Esophagus muscularis mucosa (tissue), 4 donors: ENCODE measurements around the gene SLC39A13. TPM values are rescaled to one million over a fixed set of nuclear protein-coding genes. Genes with fewer than 3 reads are reported as not detected.

Experiments used
- DNase-seq: peaks from one replicate; pipeline ENCODE4 v3.0.0-alpha.2; 2017; ENCODE audit errors: extremely low spot score
- H3K27ac ChIP-seq, 4 donors: fragments of 200-600 bp; sonication (generic); replicated peaks in 1 of 4; 1 replicate in 3 of 4; 2 replicates in 1 of 4; pipeline ENCODE4 v1.5.1; 2016 to 2019; ENCODE audit warnings: mild to moderate bottlenecking in 1 of 4
- H3K27me3 ChIP-seq, 4 donors: fragments of 200-600 bp; sonication (generic); one replicate each; pipeline versions ENCODE4 v1.5.1 to v1.6.0; 2016 to 2019
- H3K36me3 ChIP-seq, 4 donors: fragments of 200-600 bp; sonication (generic); one replicate each; pipeline ENCODE4 v1.5.1; 2016 to 2019
- H3K4me1 ChIP-seq, 4 donors: fragments of 200-600 bp; sonication (generic); one replicate each; pipeline ENCODE4 v1.5.1; 2016 to 2019
- H3K4me3 ChIP-seq, 4 donors: fragments of 200-600 bp; sonication (generic); 1 replicate in 2 of 4; 2 replicates in 2 of 4; pipeline ENCODE4 v1.5.1; 2016 to 2019; ENCODE audit warnings: mild to moderate bottlenecking in 4 of 4, moderate library complexity in 1 of 4
- H3K9me3 ChIP-seq, 4 donors: fragments of 200-600 bp; sonication (generic); 1 replicate in 3 of 4; 2 replicates in 1 of 4; pipeline ENCODE4 v1.5.1; 2016 to 2019
- EP300 ChIP-seq: sonication (generic); formaldehyde crosslinking; IDR thresholded peaks from one replicate; pipeline ENCODE4 v1.6.1; 2017; ENCODE audit warnings: antibody characterized with exemption
- POLR2A ChIP-seq: fragments of 450-650 bp; IDR thresholded peaks from one replicate; pipeline ENCODE4 v1.6.1; 2017; ENCODE audit warnings: antibody characterized with exemption, moderate library complexity, mild to moderate bottlenecking, low read depth
- POLR2AphosphoS5 ChIP-seq, 2 donors: sonication (generic); formaldehyde crosslinking; IDR thresholded peaks; one replicate each; pipeline ENCODE4 v1.6.1; 2017; ENCODE audit warnings: antibody characterized with exemption in 2 of 2
- WGBS: methylation state at CpG from one replicate; pipeline ENCODE4 v1.1.5; 2018; 5-methylcytosine and 5-hydroxymethylcytosine counted together
- intact Hi-C: fragments of 100-400 bp; cut with DNase I; formaldehyde crosslinking; loops from one replicate; pipeline ENCODE4 v1.15.1; 2023
- total RNA-seq, 4 donors: library from RNA; depleted of rRNA; stranded (reverse); fragments of >200 nt; gene quantifications; one replicate each; pipeline versions ENCODE4 v1.1.0 to v1.2.1, GENCODE V29; 2016
- TF ChIP-seq, protein P1 (sequence below), 3 experiments: fragments of 200-600 bp in 2 of 3; fragments of 450-650 bp in 1 of 3; sonication (generic) in 2 of 3; IDR thresholded peaks; one replicate each; pipeline ENCODE4 v1.5.1; 2017 to 2019; ENCODE audit warnings: antibody characterized with exemption in 3 of 3, mild to moderate bottlenecking in 2 of 3, moderate library complexity in 1 of 3

SLC39A13 gene
- total RNA-seq, 4 donors from 2014 or later = 91.9 to 251 (median 129) TPM

DNA sequence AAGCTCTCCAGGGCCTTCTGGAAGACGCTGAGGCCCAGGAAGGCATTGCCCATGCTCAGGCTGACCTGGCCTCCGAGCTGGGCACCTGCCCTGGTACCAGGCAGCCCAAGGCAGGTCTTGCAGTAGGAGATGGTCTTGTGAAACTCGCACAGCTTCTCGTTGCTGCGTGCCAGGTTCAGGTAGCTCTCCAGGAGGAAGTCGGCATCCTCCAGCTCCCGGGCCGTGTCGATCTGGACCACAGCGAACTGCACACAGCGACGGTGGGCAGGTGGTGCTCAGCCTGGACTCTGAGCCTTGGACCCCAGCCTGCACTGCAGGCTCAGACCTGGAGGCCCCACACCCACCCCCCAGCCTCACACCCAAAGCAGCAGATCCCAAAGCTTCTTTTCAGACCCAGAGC lies 39.5 kb downstream of the SLC39A13 start:
- Histone ChIP-seq H3K4me3 (no peak overlapping the region), H3K27me3 (no peaks in the 10 kb centered on the region), H3K36me3 (no peaks in the 10 kb centered on the region), H3K4me1 (peaks cover 0 to 3% (median 0%) of the 10 kb centered on the region in 4 donors), H3K27ac (no peak overlapping the region), H3K9me3 (no peaks in the 10 kb centered on the region)
- intact Hi-C loops = no loop called here
- WGBS = 70% methylated on average over 5 of the region's 12 CpGs
- no peak for TF ChIP-seq EP300
- no peak for TF ChIP-seq POLR2AphosphoS5 (IDR thresholded peaks at IDR 0.05)
- TF ChIP-seq POLR2A = no peak
- TF ChIP-seq, protein P1, sequence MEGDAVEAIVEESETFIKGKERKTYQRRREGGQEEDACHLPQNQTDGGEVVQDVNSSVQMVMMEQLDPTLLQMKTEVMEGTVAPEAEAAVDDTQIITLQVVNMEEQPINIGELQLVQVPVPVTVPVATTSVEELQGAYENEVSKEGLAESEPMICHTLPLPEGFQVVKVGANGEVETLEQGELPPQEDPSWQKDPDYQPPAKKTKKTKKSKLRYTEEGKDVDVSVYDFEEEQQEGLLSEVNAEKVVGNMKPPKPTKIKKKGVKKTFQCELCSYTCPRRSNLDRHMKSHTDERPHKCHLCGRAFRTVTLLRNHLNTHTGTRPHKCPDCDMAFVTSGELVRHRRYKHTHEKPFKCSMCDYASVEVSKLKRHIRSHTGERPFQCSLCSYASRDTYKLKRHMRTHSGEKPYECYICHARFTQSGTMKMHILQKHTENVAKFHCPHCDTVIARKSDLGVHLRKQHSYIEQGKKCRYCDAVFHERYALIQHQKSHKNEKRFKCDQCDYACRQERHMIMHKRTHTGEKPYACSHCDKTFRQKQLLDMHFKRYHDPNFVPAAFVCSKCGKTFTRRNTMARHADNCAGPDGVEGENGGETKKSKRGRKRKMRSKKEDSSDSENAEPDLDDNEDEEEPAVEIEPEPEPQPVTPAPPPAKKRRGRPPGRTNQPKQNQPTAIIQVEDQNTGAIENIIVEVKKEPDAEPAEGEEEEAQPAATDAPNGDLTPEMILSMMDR (IDR thresholded peaks at IDR 0.05) = no peak
- DNase-seq = no peak

DNA sequence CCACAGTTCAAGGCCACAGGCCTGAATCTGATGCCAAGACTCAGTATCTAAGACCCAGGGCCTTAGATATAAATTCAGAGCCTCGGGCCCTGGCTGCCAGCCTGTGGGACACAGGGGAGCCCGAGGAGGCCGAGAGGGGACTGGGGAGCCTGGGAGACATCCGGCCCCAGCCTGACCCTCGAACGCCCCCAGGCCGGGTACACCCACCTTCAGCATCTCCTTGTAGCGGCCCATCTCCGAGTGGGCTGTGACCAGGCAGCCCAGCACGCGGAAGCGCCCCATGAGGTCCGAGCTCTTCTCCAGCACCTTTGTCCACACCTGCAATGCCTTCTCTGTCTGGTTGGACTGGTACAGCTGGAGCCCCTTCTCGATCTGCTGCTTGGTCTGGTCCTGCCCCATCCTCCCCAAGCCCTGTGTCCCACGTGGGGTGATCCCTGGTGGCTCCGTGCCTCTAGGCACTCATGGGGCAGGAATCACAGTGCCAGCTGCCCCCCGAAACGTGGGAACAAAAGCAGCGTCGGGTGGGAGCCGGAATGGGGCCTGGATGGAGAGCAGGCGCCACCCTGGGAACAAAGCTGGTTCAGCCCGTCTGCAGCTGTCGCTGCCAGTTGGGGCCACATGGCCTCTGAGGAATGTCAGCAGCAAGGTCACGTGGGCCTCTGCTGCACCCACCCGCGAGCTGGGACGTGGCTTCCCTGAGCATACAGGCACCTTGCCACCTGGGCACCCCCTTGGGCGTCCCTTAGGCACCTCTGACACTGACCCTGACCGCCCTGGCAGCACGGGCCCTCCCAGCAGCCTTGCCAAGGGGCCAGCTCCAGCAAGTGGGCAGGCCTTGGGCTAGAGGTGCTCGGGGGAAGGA lies 40.4 kb downstream of the SLC39A13 start, which contains the start of gene RAPSN:
TSS of gene RAPSN (minus strand) at position 571 of the 862 bp plus-strand sequence. CDS start at position 399, 172 bp downstream.
- Histone ChIP-seq H3K4me1 (peaks cover 0 to 3% (median 0%) of the 10 kb centered on the region in 4 donors), H3K27ac (no peak within 1 kb of the TSS), H3K36me3 (no peaks in the 10 kb centered on the region), H3K9me3 (no peaks in the 10 kb centered on the region), H3K27me3 (no peaks in the 10 kb centered on the region), H3K4me3 (no peak within 1 kb of the TSS)
- 84% methylated on average over 9 of the region's 32 CpGs for whole genome bisulfite sequencing
- DNase-seq = no peak
- intact Hi-C loops = no loop called here
- no peak for TF ChIP-seq POLR2A
- TF ChIP-seq POLR2AphosphoS5 (IDR thresholded peaks at IDR 0.05) = no peak
- no peak for TF ChIP-seq EP300
- TF ChIP-seq, protein P1 (IDR thresholded peaks at IDR 0.05) = no peak

DNA sequence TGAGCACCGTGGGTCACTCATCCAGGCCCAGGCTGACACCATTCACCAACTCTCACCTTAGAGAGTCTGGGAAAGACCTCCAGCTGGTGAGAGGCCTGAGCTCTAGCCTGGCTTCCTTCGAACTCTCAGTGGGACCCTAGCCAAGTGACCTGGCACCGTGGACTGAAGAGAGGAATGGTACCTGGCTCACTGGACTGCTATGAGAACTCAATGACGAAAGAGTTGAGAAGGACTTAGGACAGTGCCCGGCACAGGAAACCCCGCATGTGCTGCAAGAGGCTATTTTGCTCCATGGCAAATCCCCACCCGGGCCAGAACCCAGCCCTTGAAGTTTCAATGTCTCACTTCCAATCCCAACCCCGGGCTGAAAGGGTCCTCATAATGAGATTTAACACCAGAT lies 41.2 kb downstream of the SLC39A13 start:
- WGBS = 73% methylated on average over 6 of the region's 8 CpGs
- Histone ChIP-seq H3K27ac (no peak overlapping the region), H3K27me3 (no peaks in the 10 kb centered on the region), H3K9me3 (no peaks in the 10 kb centered on the region), H3K4me3 (no peak overlapping the region), H3K36me3 (no peaks in the 10 kb centered on the region), H3K4me1 (peaks cover 0 to 5% (median 2%) of the 10 kb centered on the region in 4 donors)
- TF ChIP-seq EP300 (no peak), POLR2AphosphoS5 (IDR thresholded peaks at IDR 0.05) (no peak), POLR2A (no peak)
- TF ChIP-seq, protein P1 (IDR thresholded peaks at IDR 0.05) = no peak
- DNase-seq = no peak
- intact Hi-C loops = no loop called here

DNA sequence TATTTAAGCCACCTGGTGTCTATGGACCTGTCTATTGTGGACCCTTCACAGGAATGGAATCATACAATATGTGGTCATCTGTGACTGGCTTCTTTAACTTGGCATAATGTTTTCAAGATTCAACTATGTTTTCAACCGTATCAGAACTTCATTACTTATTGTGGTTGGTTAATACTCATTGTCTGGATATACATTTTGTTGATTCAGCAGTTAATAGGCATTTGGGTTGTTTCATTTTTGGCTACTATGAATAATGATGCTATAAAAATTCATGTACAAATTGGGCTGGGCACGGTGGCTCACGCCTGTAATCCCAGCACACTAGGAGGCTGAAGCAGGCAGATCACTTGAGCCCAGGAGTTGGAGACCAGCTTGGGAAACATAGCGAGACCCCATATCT lies 43.0 kb downstream of the SLC39A13 start:
- DNase-seq = no peak
- intact Hi-C loops = no loop called here
- TF ChIP-seq POLR2AphosphoS5 (IDR thresholded peaks at IDR 0.05) (no peak), EP300 (no peak), POLR2A (no peak)
- H3K27me3 ChIP-seq = no peaks in the 10 kb centered on the region
- no peaks in the 10 kb centered on the region for H3K36me3 ChIP-seq
- no peak overlapping the region for H3K4me3 ChIP-seq
- 87% methylated on average over 4 of the region's 4 CpGs for WGBS
- H3K4me1 ChIP-seq = peaks cover 0 to 5% (median 2%) of the 10 kb centered on the region in 4 donors
- H3K27ac ChIP-seq = no peak overlapping the region
- H3K9me3 ChIP-seq = no peaks in the 10 kb centered on the region

DNA sequence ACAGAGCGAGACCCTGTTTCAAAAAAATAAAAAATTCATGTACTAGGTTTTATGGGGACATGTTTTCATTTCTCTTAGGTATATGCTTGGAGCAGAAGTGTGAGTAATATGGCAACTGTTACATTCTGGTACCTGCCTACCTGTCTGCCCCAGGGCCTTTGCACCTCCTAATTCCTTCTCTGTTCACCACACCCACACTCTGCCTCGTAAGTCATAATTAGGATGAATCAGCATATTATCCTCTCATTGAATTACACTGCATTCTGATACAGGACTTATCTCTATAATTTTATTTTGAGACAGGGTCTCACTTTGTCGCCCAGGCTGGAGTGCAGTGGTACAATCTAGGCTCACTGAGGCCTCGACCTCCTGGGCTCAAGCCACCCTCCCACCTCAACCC lies 43.6 kb downstream of the SLC39A13 start:
- 93% methylated on average over 4 of the region's 4 CpGs for WGBS
- TF ChIP-seq EP300 = no peak
- TF ChIP-seq, protein P1 (IDR thresholded peaks at IDR 0.05) = no peak
- no peak for TF ChIP-seq POLR2AphosphoS5 (IDR thresholded peaks at IDR 0.05)
- no peak for TF ChIP-seq POLR2A
- H3K27ac ChIP-seq = no peak overlapping the region
- no peaks in the 10 kb centered on the region for H3K27me3 ChIP-seq
- H3K9me3 ChIP-seq = no peaks in the 10 kb centered on the region
- intact Hi-C loops = no loop called here
- DNase-seq = no peak
- H3K36me3 ChIP-seq = no peaks in the 10 kb centered on the region
- peaks cover 0 to 5% (median 2%) of the 10 kb centered on the region in 4 donors for H3K4me1 ChIP-seq
- H3K4me3 ChIP-seq = no peak overlapping the region
